Peyer's patch (tissue), 4 donors: ENCODE data around the gene FAM227A.

Experiments used
- POLR2A ChIP-seq, 2 donors: fragments of 450-650 bp; IDR thresholded peaks; one replicate each; pipeline ENCODE4 v1.5.1; 2017; ENCODE audit warnings: antibody characterized with exemption in 2 of 2, mild to moderate bottlenecking in 2 of 2, moderate library complexity in 2 of 2
- TF ChIP-seq, protein P1 (sequence below), 6 experiments: fragments of 450-650 bp in 4 of 6; fragments of 200-600 bp in 2 of 6; sonication (generic) in 1 of 6; IDR thresholded peaks; one replicate each; pipeline ENCODE4 v1.5.1; 2017 to 2019; ENCODE audit warnings: antibody characterized with exemption in 6 of 6, mild to moderate bottlenecking in 3 of 6, moderate library complexity in 1 of 6

DNA sequence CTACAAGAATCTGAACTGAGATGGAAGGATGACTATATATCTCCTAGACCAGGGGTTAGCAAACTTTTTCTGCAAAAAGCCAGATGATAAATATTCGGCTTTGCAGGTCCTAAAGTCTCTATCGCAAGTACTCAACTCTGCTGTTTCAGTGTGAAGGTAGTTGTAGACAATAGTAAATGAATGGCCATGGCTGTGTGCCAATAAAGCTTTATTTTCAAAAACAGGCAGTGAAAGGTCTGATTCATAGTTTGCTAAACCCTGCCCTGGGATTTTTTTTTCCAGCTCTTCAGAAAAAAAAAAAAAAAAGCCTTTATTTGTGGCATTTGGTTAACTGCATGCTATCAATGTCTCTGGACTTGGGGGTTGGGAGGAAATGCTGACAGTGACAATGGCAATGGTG lies 37.5 kb downstream of the FAM227A start:
- TF ChIP-seq, protein P1, sequence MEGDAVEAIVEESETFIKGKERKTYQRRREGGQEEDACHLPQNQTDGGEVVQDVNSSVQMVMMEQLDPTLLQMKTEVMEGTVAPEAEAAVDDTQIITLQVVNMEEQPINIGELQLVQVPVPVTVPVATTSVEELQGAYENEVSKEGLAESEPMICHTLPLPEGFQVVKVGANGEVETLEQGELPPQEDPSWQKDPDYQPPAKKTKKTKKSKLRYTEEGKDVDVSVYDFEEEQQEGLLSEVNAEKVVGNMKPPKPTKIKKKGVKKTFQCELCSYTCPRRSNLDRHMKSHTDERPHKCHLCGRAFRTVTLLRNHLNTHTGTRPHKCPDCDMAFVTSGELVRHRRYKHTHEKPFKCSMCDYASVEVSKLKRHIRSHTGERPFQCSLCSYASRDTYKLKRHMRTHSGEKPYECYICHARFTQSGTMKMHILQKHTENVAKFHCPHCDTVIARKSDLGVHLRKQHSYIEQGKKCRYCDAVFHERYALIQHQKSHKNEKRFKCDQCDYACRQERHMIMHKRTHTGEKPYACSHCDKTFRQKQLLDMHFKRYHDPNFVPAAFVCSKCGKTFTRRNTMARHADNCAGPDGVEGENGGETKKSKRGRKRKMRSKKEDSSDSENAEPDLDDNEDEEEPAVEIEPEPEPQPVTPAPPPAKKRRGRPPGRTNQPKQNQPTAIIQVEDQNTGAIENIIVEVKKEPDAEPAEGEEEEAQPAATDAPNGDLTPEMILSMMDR (IDR thresholded peaks at IDR 0.05) = no peak
- TF ChIP-seq POLR2A (IDR thresholded peaks at IDR 0.05) = no peak
